ENCODE results near the gene ENOX1. TPM values are rescaled to one million over a fixed set of nuclear protein-coding genes. Genes with fewer than 3 reads are reported as not detected.

The ENOX1 gene
- total RNA-seq, 3 donors from 2014 or later (not counting 1 experiment from before 2014, with no cell fraction given): not detected

- WGBS (ENCODE audit: insufficient coverage): no CpG with 5 or more reads among the region's 1 CpG
- Histone ChIP-seq H3K9me3 (ENCODE audit: control insufficient read depth, insufficient read depth, low read length) (no peaks in the 10 kb centered on the region), H3K4me1 (ENCODE audit: control insufficient read depth, insufficient read depth, low read length) (no peaks in the 10 kb centered on the region), H3K27ac (ENCODE audit: low read length) (no peak overlapping the region), H3K27me3 (ENCODE audit: control insufficient read depth, insufficient read depth, low read length) (no peaks in the 10 kb centered on the region), H3K36me3 (ENCODE audit: control insufficient read depth, insufficient read depth, low read length) (no peaks in the 10 kb centered on the region), H3K4me3 (ENCODE audit: low read length) (no peak overlapping the region)
- Mint-ChIP-seq H3K9me3 (no peaks in the 10 kb centered on the region), H3K27me3 (ENCODE audit: low read depth in 2 of 2) (peaks cover 0 to 3% of the 10 kb centered on the region in 2 donors), H3K4me3 (no peak overlapping the region), H3K4me1 (no peaks in the 10 kb centered on the region), H3K27ac (no peak overlapping the region), H3K36me3 (no peaks in the 10 kb centered on the region)
- TF ChIP-seq, protein P1, sequence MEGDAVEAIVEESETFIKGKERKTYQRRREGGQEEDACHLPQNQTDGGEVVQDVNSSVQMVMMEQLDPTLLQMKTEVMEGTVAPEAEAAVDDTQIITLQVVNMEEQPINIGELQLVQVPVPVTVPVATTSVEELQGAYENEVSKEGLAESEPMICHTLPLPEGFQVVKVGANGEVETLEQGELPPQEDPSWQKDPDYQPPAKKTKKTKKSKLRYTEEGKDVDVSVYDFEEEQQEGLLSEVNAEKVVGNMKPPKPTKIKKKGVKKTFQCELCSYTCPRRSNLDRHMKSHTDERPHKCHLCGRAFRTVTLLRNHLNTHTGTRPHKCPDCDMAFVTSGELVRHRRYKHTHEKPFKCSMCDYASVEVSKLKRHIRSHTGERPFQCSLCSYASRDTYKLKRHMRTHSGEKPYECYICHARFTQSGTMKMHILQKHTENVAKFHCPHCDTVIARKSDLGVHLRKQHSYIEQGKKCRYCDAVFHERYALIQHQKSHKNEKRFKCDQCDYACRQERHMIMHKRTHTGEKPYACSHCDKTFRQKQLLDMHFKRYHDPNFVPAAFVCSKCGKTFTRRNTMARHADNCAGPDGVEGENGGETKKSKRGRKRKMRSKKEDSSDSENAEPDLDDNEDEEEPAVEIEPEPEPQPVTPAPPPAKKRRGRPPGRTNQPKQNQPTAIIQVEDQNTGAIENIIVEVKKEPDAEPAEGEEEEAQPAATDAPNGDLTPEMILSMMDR (IDR thresholded peaks at IDR 0.05): no peak
- ATAC-seq (no peak), DNase-seq (no peak)
- intact Hi-C loops (cut with micrococcal nuclease): no loop called here
These were observed 133.4 kb downstream of the ENOX1 start for GRCh38 chr13:43653395-43653794.

GRCh38 chr13:43652760-43653159 lies 134.0 kb downstream of the ENOX1 start:
- H3K27me3 ChIP-seq (ENCODE audit: control insufficient read depth, insufficient read depth, low read length): no peaks in the 10 kb centered on the region
- no peaks in the 10 kb centered on the region for H3K4me1 ChIP-seq (ENCODE audit: control insufficient read depth, insufficient read depth, low read length)
- no peaks in the 10 kb centered on the region for H3K9me3 Mint-ChIP-seq
- H3K36me3 Mint-ChIP-seq: no peaks in the 10 kb centered on the region
- intact Hi-C loops (cut with micrococcal nuclease): no loop called here
- H3K4me1 Mint-ChIP-seq: no peaks in the 10 kb centered on the region
- 98% methylated on average over 3 of the region's 3 CpGs for WGBS (ENCODE audit: insufficient coverage)
- H3K9me3 ChIP-seq (ENCODE audit: control insufficient read depth, insufficient read depth, low read length): no peaks in the 10 kb centered on the region
- no peak for DNase-seq
- no peak overlapping the region for H3K27ac Mint-ChIP-seq
- H3K4me3 Mint-ChIP-seq: no peak overlapping the region
- TF ChIP-seq, protein P1 (IDR thresholded peaks at IDR 0.05): no peak
- no peaks in the 10 kb centered on the region for H3K27me3 Mint-ChIP-seq (ENCODE audit: low read depth in 2 of 2)
- no peak for ATAC-seq
- H3K36me3 ChIP-seq (ENCODE audit: control insufficient read depth, insufficient read depth, low read length): no peaks in the 10 kb centered on the region
- H3K27ac ChIP-seq (ENCODE audit: low read length): no peak overlapping the region
- H3K4me3 ChIP-seq (ENCODE audit: low read length): no peak overlapping the region

GRCh38 chr13:43650882-43651281 lies 135.9 kb downstream of the ENOX1 start:
- Mint-ChIP-seq H3K36me3 (no peaks in the 10 kb centered on the region), H3K4me1 (no peaks in the 10 kb centered on the region), H3K27me3 (ENCODE audit: low read depth in 2 of 2) (peaks cover 0 to 8% of the 10 kb centered on the region in 2 donors), H3K4me3 (no peak overlapping the region), H3K27ac (no peak overlapping the region), H3K9me3 (no peaks in the 10 kb centered on the region)
- Histone ChIP-seq H3K27me3 (ENCODE audit: control insufficient read depth, insufficient read depth, low read length) (no peaks in the 10 kb centered on the region), H3K9me3 (ENCODE audit: control insufficient read depth, insufficient read depth, low read length) (no peaks in the 10 kb centered on the region), H3K27ac (ENCODE audit: low read length) (no peak overlapping the region), H3K36me3 (ENCODE audit: control insufficient read depth, insufficient read depth, low read length) (no peaks in the 10 kb centered on the region), H3K4me1 (ENCODE audit: control insufficient read depth, insufficient read depth, low read length) (no peaks in the 10 kb centered on the region), H3K4me3 (ENCODE audit: low read length) (no peak overlapping the region)
- TF ChIP-seq, protein P1 (IDR thresholded peaks at IDR 0.05): no peak
- 71% methylated on average over 4 of the region's 4 CpGs for WGBS (ENCODE audit: insufficient coverage)
- DNase-seq: no peak
- ATAC-seq: no peak
- intact Hi-C loops (cut with micrococcal nuclease): no loop called here

GRCh38 chr13:43648733-43649132 lies 138.0 kb downstream of the ENOX1 start:
- Mint-ChIP-seq H3K27me3 (ENCODE audit: low read depth in 2 of 2) (peaks cover 0 to 8% of the 10 kb centered on the region in 2 donors), H3K27ac (no peak overlapping the region), H3K4me3 (no peak overlapping the region), H3K36me3 (no peaks in the 10 kb centered on the region), H3K9me3 (no peaks in the 10 kb centered on the region), H3K4me1 (no peaks in the 10 kb centered on the region)
- intact Hi-C loops (cut with micrococcal nuclease): no loop called here
- no peaks in the 10 kb centered on the region for H3K27me3 ChIP-seq (ENCODE audit: control insufficient read depth, insufficient read depth, low read length)
- no peaks in the 10 kb centered on the region for H3K36me3 ChIP-seq (ENCODE audit: control insufficient read depth, insufficient read depth, low read length)
- no peak overlapping the region for H3K27ac ChIP-seq (ENCODE audit: low read length)
- no peak overlapping the region for H3K4me3 ChIP-seq (ENCODE audit: low read length)
- WGBS (ENCODE audit: insufficient coverage): 88% methylated on average over 5 of the region's 5 CpGs
- no peaks in the 10 kb centered on the region for H3K9me3 ChIP-seq (ENCODE audit: control insufficient read depth, insufficient read depth, low read length)
- TF ChIP-seq, protein P1 (IDR thresholded peaks at IDR 0.05): no peak
- H3K4me1 ChIP-seq (ENCODE audit: control insufficient read depth, insufficient read depth, low read length): no peaks in the 10 kb centered on the region
- DNase-seq (no peak), ATAC-seq (no peak)
